Measurements from ENCODE around the gene CDCP1.

- TF ChIP-seq CTCF (IDR thresholded peaks at IDR 0.05) (no peak), POLR2A (IDR thresholded peaks at IDR 0.05) (no peak)
These were observed 48.6 kb upstream of the CDCP1 start for GRCh38 chr3:45194791-45195190.
